GM13977 (cell line): ENCODE data around the gene CHN1.

Experiments
- DNase-seq: peaks from one replicate; pipeline ENCODE4 v3.0.0; 2012; ENCODE audit warnings: low spot score
- CTCF ChIP-seq: IDR thresholded peaks from 2 replicates; pipeline ENCODE4 v1.5.1; 2012; ENCODE audit warnings: mild to moderate bottlenecking, control low read depth; ENCODE audit not compliant: insufficient read depth; ENCODE audit errors: extremely low read depth, missing control alignments
- in situ Hi-C: fragments of 300-500 bp; cut with MboI; formaldehyde crosslinking; loops from one replicate; pipeline ENCODE4 v1.12.0; 2022; ENCODE audit warnings: low sequenced_read_pairs, low pct_unique_long_range_greater_than_20kb, mixed read lengths, inconsistent platforms; ENCODE audit not compliant: unreplicated experiment

CHN1 gene

GRCh38 chr2:174888146-174888545, 117.0 kb downstream of the CHN1 start:
- no peak for DNase-seq
- in situ Hi-C loops, result no loop called here
- no peak for TF ChIP-seq CTCF

GRCh38 chr2:174882416-174882815, 122.8 kb downstream of the CHN1 start:
- no peak for DNase-seq

GRCh38 chr2:174881678-174882077, 123.5 kb downstream of the CHN1 start:
- no peak for DNase-seq
- in situ Hi-C loops, result no loop called here
- TF ChIP-seq CTCF, result no peak

More at GRCh38 chr2:174882416-174882815, 122.8 kb downstream of the CHN1 start:
- in situ Hi-C loops, result no loop called here
- TF ChIP-seq CTCF, result no peak

- no peak for TF ChIP-seq CTCF
- DNase-seq, result no peak
- in situ Hi-C loops, result no loop called here
Measured at GRCh38 chr2:174878537-174879147, 126.5 kb downstream of the CHN1 start.

- DNase-seq, result no peak
- in situ Hi-C loops, result no loop called here
- no peak for TF ChIP-seq CTCF
Measured at GRCh38 chr2:174877751-174878150, 127.4 kb downstream of the CHN1 start.

GRCh38 chr2:174877301-174877700, 127.9 kb downstream of the CHN1 start:
- in situ Hi-C loops, result no loop called here
- DNase-seq, result no peak
- no peak for TF ChIP-seq CTCF
